ENCODE measurements around the gene IQCH.

DNA sequence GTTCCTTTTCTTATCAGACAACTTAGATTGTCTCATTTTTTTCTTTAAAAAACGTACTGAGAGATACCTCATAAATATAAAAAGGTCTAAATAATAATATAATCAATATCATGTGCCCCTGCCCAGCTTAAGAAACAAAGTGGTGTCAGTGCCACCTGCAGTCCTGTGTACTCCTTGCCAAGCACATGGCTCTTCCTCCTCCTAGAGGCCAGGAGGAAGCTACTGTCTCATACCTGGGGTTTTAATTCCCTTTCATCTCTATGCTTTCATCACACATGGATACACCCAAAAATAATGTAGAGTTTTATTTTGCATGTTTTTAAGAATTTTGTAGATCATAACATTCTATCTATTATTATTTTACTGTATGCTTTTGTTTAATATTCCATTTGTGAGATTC is 167.7 kb downstream of the IQCH start:
- TF ChIP-seq EZH2 (IDR thresholded peaks at IDR 0.05; ENCODE audit: low read length, missing control alignments), result no peak
- TF ChIP-seq, protein P1, sequence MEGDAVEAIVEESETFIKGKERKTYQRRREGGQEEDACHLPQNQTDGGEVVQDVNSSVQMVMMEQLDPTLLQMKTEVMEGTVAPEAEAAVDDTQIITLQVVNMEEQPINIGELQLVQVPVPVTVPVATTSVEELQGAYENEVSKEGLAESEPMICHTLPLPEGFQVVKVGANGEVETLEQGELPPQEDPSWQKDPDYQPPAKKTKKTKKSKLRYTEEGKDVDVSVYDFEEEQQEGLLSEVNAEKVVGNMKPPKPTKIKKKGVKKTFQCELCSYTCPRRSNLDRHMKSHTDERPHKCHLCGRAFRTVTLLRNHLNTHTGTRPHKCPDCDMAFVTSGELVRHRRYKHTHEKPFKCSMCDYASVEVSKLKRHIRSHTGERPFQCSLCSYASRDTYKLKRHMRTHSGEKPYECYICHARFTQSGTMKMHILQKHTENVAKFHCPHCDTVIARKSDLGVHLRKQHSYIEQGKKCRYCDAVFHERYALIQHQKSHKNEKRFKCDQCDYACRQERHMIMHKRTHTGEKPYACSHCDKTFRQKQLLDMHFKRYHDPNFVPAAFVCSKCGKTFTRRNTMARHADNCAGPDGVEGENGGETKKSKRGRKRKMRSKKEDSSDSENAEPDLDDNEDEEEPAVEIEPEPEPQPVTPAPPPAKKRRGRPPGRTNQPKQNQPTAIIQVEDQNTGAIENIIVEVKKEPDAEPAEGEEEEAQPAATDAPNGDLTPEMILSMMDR (conservative IDR thresholded peaks at IDR 0.05 in 1 of 2, IDR thresholded peaks at IDR 0.05 in 1 of 2; ENCODE audit: low read depth in 1 of 2, low read length in 2 of 2), result no peak
